GM21786 (cell line): Measurements from ENCODE around the gene CIPC.

ENCODE experiments used
- ATAC-seq: cut with Tn5 transposase; IDR thresholded peaks from one replicate; pipeline ENCODE4 v1.9.1; 2021; ENCODE audit not compliant: unreplicated experiment

Gene CIPC

DNA sequence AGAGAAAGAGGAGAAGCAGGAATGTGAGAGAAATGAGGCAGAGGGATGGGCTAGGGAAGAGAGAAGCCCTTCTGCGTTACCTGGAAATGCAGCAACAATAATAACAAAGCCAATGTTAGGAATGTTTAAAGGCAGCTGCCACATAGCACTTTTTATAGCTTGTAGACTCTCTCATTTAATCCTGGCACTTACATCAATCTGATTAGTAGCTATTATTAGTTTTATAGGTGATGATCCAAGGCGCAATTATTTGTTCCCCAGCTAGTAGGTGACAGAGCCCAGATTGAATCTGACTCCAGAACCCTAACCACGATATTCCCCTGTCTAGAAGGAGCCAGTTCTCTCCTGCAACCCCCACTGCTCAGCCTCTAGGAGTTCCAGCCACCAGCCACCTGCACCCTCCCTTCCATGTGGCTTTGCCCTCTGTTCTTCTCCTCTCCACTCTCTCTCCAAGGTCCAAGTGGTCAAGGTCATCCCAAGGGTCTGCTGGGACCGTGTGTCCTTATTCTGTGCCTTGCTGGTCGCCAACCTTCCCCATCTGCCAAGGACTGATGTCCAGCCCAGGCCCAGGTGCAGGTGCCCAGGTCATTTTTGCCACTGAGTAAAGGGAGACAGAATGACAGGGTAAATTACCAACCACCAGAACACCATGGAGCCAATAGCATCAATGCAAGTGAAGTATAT is 29.4 kb upstream of the CIPC start:
- no peak for ATAC-seq

DNA sequence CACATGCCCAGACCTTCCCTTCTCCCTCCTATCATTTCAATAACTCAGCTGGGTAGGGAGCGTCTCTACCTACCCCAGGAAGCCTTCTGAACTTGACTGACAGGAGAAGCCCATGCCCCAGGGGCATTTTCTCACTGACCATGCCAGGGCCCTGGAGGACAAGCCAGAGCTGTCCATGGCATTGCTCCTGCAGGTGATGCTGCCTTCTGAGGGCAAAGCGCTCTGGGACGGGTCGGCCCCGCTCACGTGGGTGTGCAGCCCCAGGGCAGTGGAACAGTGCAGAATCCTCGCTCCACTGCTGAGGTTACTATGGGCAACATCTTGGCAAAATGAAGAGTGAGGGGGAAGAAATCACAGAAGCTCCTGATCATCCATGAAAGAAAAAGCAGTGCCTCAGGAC is 28.5 kb upstream of the CIPC start:
- ATAC-seq: no peak

DNA sequence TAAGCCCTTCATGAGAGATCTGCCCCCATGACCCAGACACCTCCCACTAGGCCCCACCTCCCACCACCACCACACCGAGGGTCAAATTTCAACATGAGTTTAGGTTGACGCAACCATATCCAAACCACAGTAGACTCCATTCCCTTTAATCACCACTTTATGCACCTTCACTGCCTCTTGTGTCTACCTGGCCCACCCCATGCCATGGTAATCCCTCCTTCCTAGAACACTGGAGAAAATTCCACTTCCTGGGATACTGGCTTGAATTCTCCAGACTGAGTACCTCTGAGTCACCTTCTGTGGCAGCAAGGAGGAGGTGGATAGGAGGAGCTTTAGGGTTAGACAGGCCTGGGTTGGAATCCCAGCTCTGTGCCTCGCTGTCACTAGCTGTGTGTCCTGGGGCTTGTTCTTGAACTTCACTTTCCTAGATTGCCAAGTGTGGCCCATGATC is 26.1 kb upstream of the CIPC start:
- ATAC-seq: no peak

DNA sequence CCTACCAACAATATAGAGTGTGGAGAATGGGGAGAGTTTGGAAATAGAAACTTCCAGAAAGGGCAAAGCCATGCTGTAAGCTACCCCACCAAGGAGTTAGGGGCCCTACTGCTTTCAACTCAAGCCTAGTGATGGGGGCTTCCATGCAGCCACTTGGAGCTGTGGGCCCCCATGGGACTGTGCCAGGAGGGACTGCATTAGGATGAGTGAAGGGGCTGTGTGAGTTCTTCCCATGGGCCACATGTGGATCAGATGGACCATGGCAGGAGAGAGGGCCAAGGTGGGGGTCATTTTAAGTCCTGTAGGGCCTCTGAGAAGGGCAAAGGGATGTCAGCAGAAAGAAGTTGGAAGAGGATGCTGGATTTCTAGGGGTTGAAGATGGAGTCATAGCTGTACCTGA is 23.1 kb upstream of the CIPC start:
- ATAC-seq: no peak

DNA sequence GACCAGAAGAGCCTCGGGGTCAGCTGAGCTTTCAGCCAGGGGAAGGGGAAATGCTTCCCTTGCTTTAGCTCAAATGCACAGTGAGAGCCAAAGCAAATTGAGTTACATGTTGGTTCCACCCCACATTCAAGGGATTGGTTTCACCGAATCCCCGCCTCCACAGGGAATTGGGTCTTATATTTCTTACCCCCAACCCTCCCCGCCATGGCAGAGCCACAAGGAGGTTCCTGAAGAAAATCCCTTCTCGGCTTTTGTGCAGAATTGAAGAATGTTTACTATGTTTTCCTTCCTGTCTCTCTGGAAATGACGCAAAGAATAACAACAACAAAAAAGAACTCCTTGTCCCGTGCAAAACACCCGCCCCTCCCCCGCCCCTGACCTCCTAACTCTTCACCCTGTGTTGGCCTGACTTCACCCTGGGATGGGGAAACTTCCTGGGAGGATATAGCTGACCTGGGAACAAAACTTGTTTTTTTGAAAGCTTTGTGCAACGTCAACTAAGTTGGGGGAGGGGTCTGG is 21.9 kb upstream of the CIPC start:
- ATAC-seq: no peak

DNA sequence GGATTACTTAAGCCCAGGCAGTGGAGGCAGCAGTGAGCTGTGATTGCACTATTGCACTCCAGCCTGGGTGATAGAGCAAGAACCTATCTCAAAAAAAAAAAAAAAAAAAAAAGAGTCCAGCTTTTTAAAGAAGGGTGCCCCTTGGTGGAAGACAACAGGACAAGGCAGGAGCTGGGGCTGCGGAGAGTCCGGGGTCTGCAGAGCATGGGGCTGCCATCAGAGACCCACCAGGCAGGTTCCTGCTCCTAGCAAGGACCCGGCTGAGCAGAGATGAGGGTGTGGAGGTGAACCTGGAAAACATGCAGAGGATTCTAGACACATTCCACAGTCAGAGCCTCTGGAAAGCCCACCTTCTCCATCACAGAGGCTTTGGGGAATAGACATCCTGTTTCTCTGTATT is 21.0 kb upstream of the CIPC start:
- ATAC-seq: no peak

DNA sequence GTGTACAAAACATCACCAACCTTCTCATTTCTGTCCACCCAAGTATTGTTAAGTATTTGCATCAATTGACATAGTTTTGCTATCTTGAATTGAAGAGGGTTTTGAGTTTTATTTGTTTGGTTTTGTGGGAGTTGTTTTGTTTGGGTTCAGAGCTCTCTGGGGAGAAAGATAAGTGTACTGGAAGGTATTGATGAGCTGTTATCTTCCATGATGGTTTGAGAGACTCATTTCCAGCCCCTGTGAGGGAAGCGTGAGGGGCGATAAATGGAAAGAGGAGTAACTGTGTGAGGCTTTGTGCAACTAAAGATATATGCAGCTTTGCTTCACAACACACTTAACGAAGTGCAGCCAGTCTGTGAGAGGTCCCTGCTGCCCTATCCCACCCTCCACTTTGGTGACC is 15.7 kb upstream of the CIPC start:
- no peak for ATAC-seq

DNA sequence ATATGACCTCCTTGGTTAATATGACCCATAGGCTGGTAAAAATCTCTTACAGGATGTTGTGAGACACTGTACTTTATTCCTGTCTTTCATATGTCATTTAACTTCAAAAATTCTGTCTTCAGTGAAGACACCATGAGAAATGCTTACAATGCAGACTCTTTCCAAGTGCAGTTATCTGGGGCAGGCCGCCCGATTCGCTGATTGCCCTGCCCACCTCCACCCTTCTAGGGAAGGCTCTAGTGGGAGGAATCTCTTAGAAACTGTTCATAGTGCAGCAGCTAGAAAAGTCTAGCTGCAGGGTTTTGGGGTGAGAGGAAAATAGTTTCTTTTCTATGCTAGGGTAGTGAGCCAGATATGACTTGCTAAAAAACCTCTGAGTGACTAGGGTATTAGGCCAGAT is 15.0 kb upstream of the CIPC start:
- ATAC-seq: no peak

DNA sequence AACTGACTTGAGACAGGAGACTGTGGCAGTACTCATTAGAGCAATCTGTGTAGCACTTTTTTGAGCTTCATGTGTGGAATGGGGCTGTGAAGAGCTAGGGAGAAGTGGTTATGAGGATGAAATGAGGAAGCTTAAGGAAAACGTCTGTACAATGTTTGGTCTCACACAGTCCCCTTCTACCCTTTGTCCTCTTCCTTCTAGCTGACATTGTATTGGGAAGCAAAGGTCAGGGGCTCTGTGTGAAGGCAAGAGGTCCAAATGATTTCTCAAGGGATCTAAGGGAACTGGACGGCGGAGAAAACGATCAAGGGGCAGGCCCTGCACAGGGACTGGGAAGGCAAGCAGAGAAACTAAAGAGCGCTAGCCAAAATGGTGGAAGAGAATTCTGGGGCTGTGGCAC is 13.1 kb upstream of the CIPC start:
- no peak for ATAC-seq

DNA sequence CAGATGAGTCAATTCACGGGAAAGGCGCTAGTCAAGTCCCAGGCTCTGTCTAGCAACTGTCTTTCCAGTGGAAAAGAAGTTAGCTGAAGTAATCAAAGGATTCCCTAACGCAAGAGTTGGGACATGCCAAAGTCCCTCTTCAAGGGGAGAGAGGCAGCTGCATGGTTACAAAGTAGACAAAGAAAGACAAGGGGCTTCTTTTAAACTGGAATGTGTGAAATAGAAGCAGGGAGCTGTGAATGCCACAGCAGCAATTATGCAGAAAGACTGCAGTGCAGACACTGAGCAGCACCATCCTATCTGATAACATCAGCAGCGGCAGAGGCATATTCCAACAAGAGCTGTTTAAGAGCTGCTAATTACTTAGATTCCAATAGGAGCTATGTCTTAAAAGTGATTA is 12.5 kb upstream of the CIPC start:
- no peak for ATAC-seq

DNA sequence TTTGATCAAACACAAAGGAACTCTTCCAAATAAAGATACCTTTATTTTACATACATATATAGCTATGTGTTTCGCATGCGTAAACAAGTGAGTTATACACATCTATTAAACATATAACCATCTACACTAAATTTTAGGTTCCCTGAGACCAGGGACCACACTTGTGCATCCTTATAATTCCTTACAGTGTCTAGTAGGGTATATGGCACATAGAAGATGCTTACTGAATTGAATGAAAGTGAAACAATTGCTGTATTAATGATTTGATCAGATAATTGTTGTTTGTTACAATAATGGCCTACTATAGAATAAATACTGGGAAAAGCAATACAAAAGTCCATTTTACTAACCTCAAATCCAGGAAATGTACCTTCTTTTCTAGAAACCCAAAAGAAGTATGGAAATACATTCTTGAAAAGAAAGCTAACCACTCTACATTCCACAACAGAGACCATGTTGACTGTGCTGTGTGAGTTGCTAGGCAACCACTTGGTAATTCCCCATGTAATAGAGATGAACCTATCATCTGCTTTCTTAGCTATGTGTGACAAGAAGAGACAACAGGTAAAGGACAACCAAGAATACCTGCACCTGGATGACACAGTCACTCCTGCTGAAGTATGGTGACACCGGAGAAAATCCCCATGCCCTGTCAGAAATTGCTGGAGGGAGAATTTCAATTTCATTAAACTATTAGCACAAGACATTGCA is 11.9 kb upstream of the CIPC start:
- no peak for ATAC-seq

DNA sequence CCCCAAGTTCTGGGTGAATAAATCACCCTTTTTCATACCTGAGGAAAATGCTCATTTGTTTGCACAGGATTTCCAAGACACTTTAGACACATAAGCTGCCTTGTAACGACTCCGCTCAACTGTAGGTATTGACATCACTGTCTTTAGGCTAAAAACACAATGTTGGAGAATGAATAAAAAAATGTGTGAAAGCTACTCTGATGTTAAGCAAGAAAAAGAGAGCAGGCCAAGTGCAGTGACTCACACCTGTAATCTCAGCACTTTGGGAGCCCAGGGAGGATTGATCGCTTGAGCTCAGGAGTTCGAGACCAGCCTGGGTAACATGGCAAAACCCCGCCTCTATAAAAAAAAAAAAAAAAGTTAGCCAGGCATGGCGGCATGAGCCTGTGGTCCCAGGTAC is 11.1 kb upstream of the CIPC start:
- ATAC-seq: no peak

DNA sequence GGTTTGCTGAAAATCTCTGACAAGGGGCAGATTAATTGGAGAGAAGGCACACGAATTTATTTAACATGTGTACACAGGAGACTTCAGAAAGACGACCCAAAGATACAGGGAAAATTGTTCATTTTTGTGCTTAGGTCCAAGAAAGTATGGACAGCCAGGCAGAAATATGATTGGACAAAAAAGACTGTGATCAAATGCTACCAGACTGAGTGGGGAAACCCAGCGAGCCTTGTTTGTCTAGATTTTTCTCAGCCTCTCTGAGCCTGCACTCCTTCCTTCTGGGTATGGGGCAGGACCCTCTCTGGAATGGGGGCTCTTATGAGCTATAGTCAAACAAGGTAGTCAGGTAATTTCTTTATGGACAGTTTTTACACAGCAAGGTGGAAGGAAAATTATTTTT is 10.4 kb upstream of the CIPC start:
- ATAC-seq: no peak

DNA sequence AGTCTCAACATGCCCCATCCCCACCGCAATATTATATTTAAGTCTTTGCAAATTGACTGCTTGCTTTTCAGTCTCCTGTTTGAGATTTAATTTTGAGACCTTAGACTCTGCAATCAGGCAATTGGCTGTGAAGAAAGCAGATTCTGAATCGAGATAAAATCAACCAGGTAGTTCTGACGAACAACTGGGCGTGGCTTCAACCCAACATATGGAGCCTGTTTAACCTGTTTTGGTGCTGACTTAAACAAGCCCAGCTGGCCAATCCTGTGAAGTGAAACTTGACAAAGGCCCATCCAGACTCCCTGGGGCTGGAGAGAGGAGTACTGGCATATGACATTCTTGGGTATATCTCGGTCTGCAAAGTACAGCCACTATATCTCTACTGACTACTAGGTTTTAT is 9.8 kb upstream of the CIPC start:
- ATAC-seq: no peak

DNA sequence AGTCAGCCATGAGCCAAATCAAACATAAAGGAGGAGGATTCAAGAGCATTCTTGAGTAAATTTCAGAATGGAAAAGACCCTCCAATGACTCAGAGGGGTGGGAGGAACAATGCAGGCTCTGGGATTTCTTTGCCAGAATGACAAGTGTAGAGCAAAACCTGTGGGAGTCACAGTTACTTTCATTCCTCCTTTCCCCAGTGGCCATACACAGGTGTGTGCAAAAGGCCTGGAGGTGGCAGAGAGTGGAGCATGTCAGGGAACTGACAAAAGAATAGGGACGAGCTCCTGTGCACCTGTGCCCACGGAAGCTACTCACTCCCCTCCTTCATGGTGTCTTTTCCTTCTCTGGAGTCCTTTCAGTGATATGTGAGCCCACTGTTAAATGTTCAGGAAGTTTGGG is 9.4 kb upstream of the CIPC start:
- ATAC-seq: no peak

DNA sequence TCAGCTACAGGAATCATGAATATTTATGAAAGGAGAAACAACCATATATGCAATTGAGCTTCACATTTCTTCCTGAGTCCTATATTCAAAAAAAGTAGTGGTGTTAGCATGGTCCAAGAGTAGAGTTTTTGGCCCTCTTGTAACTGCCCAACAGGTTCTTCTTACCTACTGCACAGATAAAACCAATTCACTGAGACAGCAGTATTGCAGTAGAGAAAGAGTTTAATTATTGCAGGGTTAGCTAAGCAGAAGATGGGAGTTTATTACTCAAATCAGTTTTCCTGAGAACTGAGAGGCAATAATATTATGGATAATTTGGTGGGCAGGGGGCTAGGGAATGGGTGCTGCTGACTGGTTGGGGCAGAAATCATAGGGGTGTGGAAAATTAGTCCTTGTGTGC is 6.5 kb upstream of the CIPC start:
- ATAC-seq: no peak

DNA sequence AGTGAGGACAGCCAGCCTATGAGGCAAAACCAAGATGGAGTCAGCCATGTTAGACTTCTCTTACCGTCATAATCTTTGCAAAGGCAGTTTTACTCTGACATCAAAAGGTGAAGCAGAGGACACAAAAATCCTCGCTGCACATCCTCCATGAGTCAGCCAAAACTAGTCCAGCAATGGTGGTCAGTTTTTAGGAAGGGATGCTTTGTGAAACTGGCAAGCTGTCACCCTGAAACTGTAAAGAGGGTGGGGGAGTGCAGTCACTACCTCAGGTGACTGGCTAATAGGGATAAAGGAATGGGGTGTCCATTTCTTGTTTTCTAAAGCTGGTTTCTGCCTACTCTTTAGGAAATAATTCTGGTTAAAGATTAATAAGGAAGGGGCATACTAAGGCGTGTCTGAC is 5.4 kb upstream of the CIPC start:
- ATAC-seq: no peak

DNA sequence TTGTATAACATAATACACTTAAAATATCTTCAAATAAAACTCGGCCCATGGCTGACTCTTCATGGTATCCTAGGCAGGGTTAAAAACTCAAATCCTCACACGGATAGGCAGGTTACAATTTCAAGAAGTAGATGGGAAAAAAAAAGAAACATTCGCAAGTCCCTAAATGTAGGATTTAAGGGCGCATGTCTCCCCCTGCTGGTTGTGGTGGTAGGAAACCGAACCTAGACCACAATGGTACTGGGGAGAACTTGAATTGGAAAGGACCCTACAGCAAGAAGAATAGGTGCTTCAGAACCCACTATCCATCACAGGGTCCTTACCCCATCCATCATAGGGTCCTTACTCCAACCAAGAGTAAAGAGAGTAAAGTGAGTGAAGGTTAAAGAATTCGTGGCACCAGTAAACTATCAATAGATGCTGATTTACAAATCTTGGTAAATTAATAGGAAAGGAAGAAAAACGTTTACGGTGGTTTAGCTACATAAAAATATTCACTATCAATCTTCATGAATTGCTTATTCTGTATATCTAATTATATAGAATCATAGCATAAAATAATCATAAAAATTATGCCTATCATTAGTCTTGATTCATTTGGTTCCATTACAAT is 3.3 kb upstream of the CIPC start:
- no peak for ATAC-seq

DNA sequence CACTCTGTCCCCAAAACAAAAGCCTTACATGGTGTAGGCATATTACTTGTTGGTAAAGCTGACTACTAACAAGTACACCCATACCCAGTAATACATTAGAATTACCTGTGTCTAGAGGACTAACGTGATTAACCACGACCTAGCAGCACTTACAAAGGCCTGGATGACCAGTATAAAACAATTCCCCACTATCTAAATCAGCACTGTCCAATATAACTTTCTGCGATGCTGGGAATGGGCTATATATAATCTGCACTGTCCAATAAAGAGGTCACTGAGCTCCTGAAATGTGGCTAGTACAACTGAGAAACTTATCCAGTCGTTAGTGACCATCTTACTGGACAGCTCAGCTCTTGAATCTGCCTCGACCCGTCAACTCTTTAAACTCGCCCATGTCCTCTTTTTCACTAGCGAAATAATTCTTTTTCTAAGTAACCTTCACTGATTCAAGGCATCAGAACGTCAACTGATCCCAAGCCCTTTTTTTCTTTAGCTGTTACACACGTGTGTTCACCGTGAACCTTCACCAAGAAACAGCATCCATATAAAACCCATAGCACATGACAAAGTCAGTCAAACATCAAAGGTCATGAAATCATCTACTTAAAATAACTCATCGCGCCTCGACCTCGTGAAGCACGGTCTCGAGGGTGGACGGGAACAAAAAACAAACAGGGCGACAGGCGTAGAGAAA is 905 bp upstream of the CIPC start:
- ATAC-seq: peak; percentile 1

DNA sequence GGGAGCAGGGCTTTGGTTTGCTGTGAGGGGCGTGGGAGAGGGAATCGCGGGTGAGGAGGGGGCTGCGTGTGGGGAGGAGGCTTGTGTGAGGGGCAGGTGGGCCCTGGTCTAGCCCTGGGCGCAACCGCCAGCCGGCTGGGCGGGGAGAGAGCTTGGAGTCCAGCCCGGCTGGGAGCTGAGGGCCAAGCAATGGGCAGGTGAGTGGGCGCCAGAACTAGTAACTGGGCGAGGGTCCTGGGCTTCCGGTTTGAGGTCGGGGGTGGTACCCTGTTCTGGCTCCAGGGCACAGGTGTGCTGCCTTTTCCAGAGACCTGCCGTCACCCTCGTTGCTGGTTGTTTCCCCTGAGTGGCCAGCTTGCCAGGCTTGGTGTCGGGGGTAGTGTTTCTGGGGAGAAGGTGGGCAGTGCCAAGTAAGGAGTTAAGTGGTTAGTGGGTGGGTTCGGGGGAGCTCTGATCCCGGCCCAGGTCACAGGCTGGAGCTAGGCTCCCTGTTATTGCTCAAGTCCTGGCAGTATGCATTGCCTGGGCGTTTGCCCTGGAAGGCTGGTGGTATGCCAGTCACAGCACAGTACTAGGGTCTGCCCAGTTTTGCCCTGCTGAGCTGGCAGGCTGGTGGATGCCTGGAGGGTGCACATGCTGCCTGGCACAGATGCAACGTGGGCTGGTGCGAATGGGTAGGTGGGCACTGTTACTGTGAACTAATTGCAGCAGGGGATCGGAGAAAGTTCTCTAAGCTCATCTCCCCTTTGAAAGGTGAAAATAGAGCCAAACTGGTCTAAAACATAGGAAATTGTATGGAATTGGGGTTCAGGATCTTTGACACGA is 683 bp downstream of the CIPC start:
- ATAC-seq: no peak
